Activated CD8-positive, alpha-beta memory T cell treated with anti-CD3 and anti-CD28 coated beads, Interleukin-2, amount 50 U/mL, for 24 hours (primary cell): ENCODE data around the gene MCM8.

Source experiments
- DNase-seq: peaks from one replicate; pipeline ENCODE4 v3.0.0-alpha.2; 2020; ENCODE audit errors: extremely low read depth

Gene MCM8

GRCh38 chr20:5947276-5947675 lies 3.2 kb upstream of the MCM8 start:
- no peak for DNase-seq

- DNase-seq: no peak
Observed at GRCh38 chr20:5949943-5950270, 545 bp upstream of the MCM8 start.

- no peak for DNase-seq
Observed at GRCh38 chr20:5967469-5967868, 17.0 kb downstream of the MCM8 start.

GRCh38 chr20:5968462-5968861 lies 18.0 kb downstream of the MCM8 start:
- no peak for DNase-seq

- DNase-seq: no peak
Observed at GRCh38 chr20:5969348-5969935, 19.0 kb downstream of the MCM8 start.

- no peak for DNase-seq
Observed at GRCh38 chr20:5969940-5970339, 19.5 kb downstream of the MCM8 start.

- DNase-seq: no peak
Observed at GRCh38 chr20:5970381-5970780, 19.9 kb downstream of the MCM8 start.

- no peak for DNase-seq
Observed at GRCh38 chr20:5971203-5971602, 20.8 kb downstream of the MCM8 start.

GRCh38 chr20:5973172-5973571 lies 22.7 kb downstream of the MCM8 start:
- no peak for DNase-seq

GRCh38 chr20:5973971-5974370 lies 23.5 kb downstream of the MCM8 start:
- no peak for DNase-seq

GRCh38 chr20:5974531-5974930 lies 24.1 kb downstream of the MCM8 start:
- DNase-seq: no peak

- no peak for DNase-seq
Observed at GRCh38 chr20:5975778-5976177, 25.3 kb downstream of the MCM8 start.

- DNase-seq: no peak
Observed at GRCh38 chr20:5977223-5977622, 26.8 kb downstream of the MCM8 start.

GRCh38 chr20:5977975-5978374 lies 27.5 kb downstream of the MCM8 start:
- no peak for DNase-seq

GRCh38 chr20:5979801-5980200 lies 29.3 kb downstream of the MCM8 start:
- DNase-seq: no peak

- DNase-seq: no peak
Observed at GRCh38 chr20:5980720-5981538, 30.5 kb downstream of the MCM8 start.

GRCh38 chr20:5987383-5987782 lies 36.9 kb downstream of the MCM8 start:
- no peak for DNase-seq

GRCh38 chr20:5989539-5989938 lies 39.1 kb downstream of the MCM8 start:
- DNase-seq: no peak

GRCh38 chr20:5990946-5991345 lies 40.5 kb downstream of the MCM8 start:
- no peak for DNase-seq

GRCh38 chr20:5991623-5992441 lies 41.4 kb downstream of the MCM8 start:
- no peak for DNase-seq

GRCh38 chr20:5996765-5997164 lies 46.3 kb downstream of the MCM8 start:
- DNase-seq: no peak

- no peak for DNase-seq
Observed at GRCh38 chr20:5999783-6000182, 49.3 kb downstream of the MCM8 start.

- DNase-seq: no peak
Observed at GRCh38 chr20:6000871-6001270, 50.4 kb downstream of the MCM8 start.
